Measurements from ENCODE around the gene PLCB1. TPM values are rescaled to one million over a fixed set of nuclear protein-coding genes. Genes with fewer than 3 reads are reported as not detected.

The PLCB1 gene
- total and polyA plus RNA-seq, 2 experiments from 2014 or later = 14.9 to 20.7 TPM

GRCh38 chr20:8170921-8171320 lies 38.9 kb downstream of the PLCB1 start:
- no peaks in the 10 kb centered on the region for H3K36me3 Mint-ChIP-seq (ENCODE audit: low read depth)
- no peak overlapping the region for H3K27ac Mint-ChIP-seq
- DNase-seq (ENCODE audit: low spot score) = no peak

More at GRCh38 chr20:8170921-8171320, 38.9 kb downstream of the PLCB1 start:
- no peaks in the 10 kb centered on the region for H3K36me3 ChIP-seq (ENCODE audit: insufficient read depth)
- no peak overlapping the region for H2AFZ ChIP-seq
- H3K4me3 ChIP-seq = no peak overlapping the region
- H3K27me3 ChIP-seq (ENCODE audit: insufficient read depth) = no peaks in the 10 kb centered on the region
- Mint-ChIP-seq H3K4me1 (peaks cover 8% of the 10 kb centered on the region; the same call in 2 of the 3 replicates), H3K9me3 (no peaks in the 10 kb centered on the region), H3K4me3 (no peak overlapping the region), H3K27me3 (ENCODE audit: insufficient read depth, low read depth, poor library complexity) (peaks cover 3% of the 10 kb centered on the region)
- no peak for ATAC-seq
- no peaks in the 10 kb centered on the region; the same call in 1 of the 2 replicates for H3K9me2 ChIP-seq (ENCODE audit: insufficient read depth)
- H3K4me1 ChIP-seq (ENCODE audit: insufficient read depth) = peaks cover 7% of the 10 kb centered on the region; the same call in 1 of the 2 replicates
- no peak overlapping the region for H3K4me2 ChIP-seq
- no peaks in the 10 kb centered on the region for H4K20me1 ChIP-seq (replicated peaks; ENCODE audit: insufficient read depth)
- no peak overlapping the region for H3K27ac ChIP-seq (ENCODE audit: low read depth)
- no peaks in the 10 kb centered on the region for H3F3A ChIP-seq (replicated peaks; ENCODE audit: low read depth)
- no peaks in the 10 kb centered on the region for H3K79me2 ChIP-seq (replicated peaks; ENCODE audit: insufficient read depth)
- TF ChIP-seq NANOG (IDR thresholded peaks at IDR 0.05; ENCODE audit: borderline replicate concordance) (no peak), ETS1 (IDR thresholded peaks at IDR 0.05) (no peak), ZNF331 (CRISPR knock-in tag; IDR thresholded peaks at IDR 0.05; ENCODE audit: low read depth) (no peak), EZH2phosphoT487 (IDR thresholded peaks at IDR 0.05; ENCODE audit: unreplicated experiment) (no peak), STAT1 (IDR thresholded peaks at IDR 0.05; ENCODE audit: unreplicated experiment) (no peak), ZNF462 (CRISPR knock-in tag; IDR thresholded peaks at IDR 0.05) (no peak), JUNB (IDR thresholded peaks at IDR 0.05; ENCODE audit: unreplicated experiment) (no peak), POLR2AphosphoS5 (IDR thresholded peaks at IDR 0.05; ENCODE audit: low read depth) (no peak), CTCF (conservative IDR thresholded peaks at IDR 0.05; ENCODE audit: low read depth in 2 of 2) (no peak), CREB1 (CRISPR knock-in tag; IDR thresholded peaks at IDR 0.05; ENCODE audit: low read depth) (no peak), REST (IDR thresholded peaks at IDR 0.05; ENCODE audit: unreplicated experiment) (no peak), EZH2 (IDR thresholded peaks at IDR 0.05; ENCODE audit: low read depth, unreplicated experiment) (no peak), ZNF114 (CRISPR knock-in tag; IDR thresholded peaks at IDR 0.05) (no peak)
